ENCODE results near the gene CEACAM7.

Gene CEACAM7

GRCh38 chr19:41687419-41687818, 651 bp downstream of the CEACAM7 start:
- TF ChIP-seq, protein P1, sequence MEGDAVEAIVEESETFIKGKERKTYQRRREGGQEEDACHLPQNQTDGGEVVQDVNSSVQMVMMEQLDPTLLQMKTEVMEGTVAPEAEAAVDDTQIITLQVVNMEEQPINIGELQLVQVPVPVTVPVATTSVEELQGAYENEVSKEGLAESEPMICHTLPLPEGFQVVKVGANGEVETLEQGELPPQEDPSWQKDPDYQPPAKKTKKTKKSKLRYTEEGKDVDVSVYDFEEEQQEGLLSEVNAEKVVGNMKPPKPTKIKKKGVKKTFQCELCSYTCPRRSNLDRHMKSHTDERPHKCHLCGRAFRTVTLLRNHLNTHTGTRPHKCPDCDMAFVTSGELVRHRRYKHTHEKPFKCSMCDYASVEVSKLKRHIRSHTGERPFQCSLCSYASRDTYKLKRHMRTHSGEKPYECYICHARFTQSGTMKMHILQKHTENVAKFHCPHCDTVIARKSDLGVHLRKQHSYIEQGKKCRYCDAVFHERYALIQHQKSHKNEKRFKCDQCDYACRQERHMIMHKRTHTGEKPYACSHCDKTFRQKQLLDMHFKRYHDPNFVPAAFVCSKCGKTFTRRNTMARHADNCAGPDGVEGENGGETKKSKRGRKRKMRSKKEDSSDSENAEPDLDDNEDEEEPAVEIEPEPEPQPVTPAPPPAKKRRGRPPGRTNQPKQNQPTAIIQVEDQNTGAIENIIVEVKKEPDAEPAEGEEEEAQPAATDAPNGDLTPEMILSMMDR (IDR thresholded peaks at IDR 0.05), result no peak
- no peaks in the 10 kb centered on the region for H3K4me1 ChIP-seq (ENCODE audit: control insufficient read depth in 1 of 2, insufficient read depth in 1 of 2, low read depth in 1 of 2, low read length in 1 of 2)
- peaks cover 97% of the 10 kb centered on the region for H3K27me3 ChIP-seq
- H3K27ac ChIP-seq, result no peak overlapping the region
- H3K4me3 ChIP-seq (ENCODE audit: low read depth in 1 of 2, low read length in 1 of 2), result no peak overlapping the region
- H3K9me3 ChIP-seq, result no peaks in the 10 kb centered on the region
- no peaks in the 10 kb centered on the region for H3K36me3 ChIP-seq

GRCh38 chr19:41682437-41682836, 5.6 kb downstream of the CEACAM7 start:
- TF ChIP-seq, protein P1 (IDR thresholded peaks at IDR 0.05), result no peak
- H3K27me3 ChIP-seq, result peaks cover 99% of the 10 kb centered on the region
- H3K4me3 ChIP-seq (ENCODE audit: low read depth in 1 of 2, low read length in 1 of 2), result no peak overlapping the region
- H3K36me3 ChIP-seq, result no peaks in the 10 kb centered on the region
- no peak overlapping the region for H3K27ac ChIP-seq
- H3K4me1 ChIP-seq (ENCODE audit: control insufficient read depth in 1 of 2, insufficient read depth in 1 of 2, low read depth in 1 of 2, low read length in 1 of 2), result no peaks in the 10 kb centered on the region
- H3K9me3 ChIP-seq, result no peaks in the 10 kb centered on the region

DNA sequence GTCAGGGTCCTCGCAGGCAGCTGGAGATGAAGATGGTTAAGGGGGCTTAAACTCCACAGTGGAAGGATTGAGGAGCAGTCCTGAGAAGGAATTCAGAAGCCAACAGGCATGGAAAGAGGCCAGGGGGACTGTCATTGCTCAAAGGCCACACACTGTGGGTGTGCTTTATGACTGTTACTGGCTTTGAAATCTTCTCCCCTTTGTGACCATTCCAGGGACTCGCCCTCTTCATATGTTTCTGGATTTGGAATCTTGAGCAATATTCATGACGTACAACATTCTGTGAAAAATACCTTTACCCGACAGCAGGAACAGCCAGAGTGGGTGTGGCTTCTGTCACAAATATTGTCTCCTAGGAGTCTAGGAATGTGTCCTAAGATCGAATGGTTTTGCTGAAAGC, 16.6 kb downstream of the CEACAM7 start:
- no peak overlapping the region for H3K27ac ChIP-seq
- peaks cover 93% of the 10 kb centered on the region for H3K27me3 ChIP-seq
- H3K4me3 ChIP-seq (ENCODE audit: low read depth in 1 of 2, low read length in 1 of 2), result no peak overlapping the region
- no peaks in the 10 kb centered on the region for H3K9me3 ChIP-seq
- H3K4me1 ChIP-seq (ENCODE audit: control insufficient read depth in 1 of 2, insufficient read depth in 1 of 2, low read depth in 1 of 2, low read length in 1 of 2), result no peaks in the 10 kb centered on the region
- TF ChIP-seq, protein P1 (IDR thresholded peaks at IDR 0.05), result no peak
- no peaks in the 10 kb centered on the region for H3K36me3 ChIP-seq

GRCh38 chr19:41670755-41671154, 17.3 kb downstream of the CEACAM7 start:
- Histone ChIP-seq H3K4me1 (ENCODE audit: control insufficient read depth in 1 of 2, insufficient read depth in 1 of 2, low read depth in 1 of 2, low read length in 1 of 2) (no peaks in the 10 kb centered on the region), H3K36me3 (no peaks in the 10 kb centered on the region), H3K4me3 (ENCODE audit: low read depth in 1 of 2, low read length in 1 of 2) (no peak overlapping the region), H3K27ac (no peak overlapping the region), H3K9me3 (peaks cover 7% of the 10 kb centered on the region), H3K27me3 (peaks cover 92% of the 10 kb centered on the region)
- TF ChIP-seq, protein P1 (IDR thresholded peaks at IDR 0.05), result no peak

GRCh38 chr19:41668315-41668714, 19.8 kb downstream of the CEACAM7 start:
- TF ChIP-seq, protein P1 (IDR thresholded peaks at IDR 0.05), result no peak
- Histone ChIP-seq H3K4me3 (ENCODE audit: low read depth in 1 of 2, low read length in 1 of 2) (no peak overlapping the region), H3K4me1 (ENCODE audit: control insufficient read depth in 1 of 2, insufficient read depth in 1 of 2, low read depth in 1 of 2, low read length in 1 of 2) (no peaks in the 10 kb centered on the region), H3K27ac (no peak overlapping the region), H3K9me3 (peaks cover 8% of the 10 kb centered on the region), H3K36me3 (no peaks in the 10 kb centered on the region), H3K27me3 (peaks cover 82% of the 10 kb centered on the region)

GRCh38 chr19:41666075-41666474, 22.0 kb downstream of the CEACAM7 start:
- peaks cover 8% of the 10 kb centered on the region for H3K9me3 ChIP-seq
- no peaks in the 10 kb centered on the region for H3K4me1 ChIP-seq (ENCODE audit: control insufficient read depth in 1 of 2, insufficient read depth in 1 of 2, low read depth in 1 of 2, low read length in 1 of 2)
- TF ChIP-seq, protein P1 (IDR thresholded peaks at IDR 0.05), result no peak
- H3K36me3 ChIP-seq, result no peaks in the 10 kb centered on the region
- H3K27ac ChIP-seq, result no peak overlapping the region
- no peak overlapping the region for H3K4me3 ChIP-seq (ENCODE audit: low read depth in 1 of 2, low read length in 1 of 2)
- peaks cover 83% of the 10 kb centered on the region for H3K27me3 ChIP-seq

Measured in neutrophil (primary cell).